Measurements from ENCODE around the gene GART.
A peak's percentile ranks its signal among the peaks of the same experiment; 100 is the strongest.
"Not testable (repeated sequence)": the region's sequence is repeated elsewhere in the genome, so short reads cannot be mapped to it uniquely, and the experiment has no call there.

GART gene

DNA sequence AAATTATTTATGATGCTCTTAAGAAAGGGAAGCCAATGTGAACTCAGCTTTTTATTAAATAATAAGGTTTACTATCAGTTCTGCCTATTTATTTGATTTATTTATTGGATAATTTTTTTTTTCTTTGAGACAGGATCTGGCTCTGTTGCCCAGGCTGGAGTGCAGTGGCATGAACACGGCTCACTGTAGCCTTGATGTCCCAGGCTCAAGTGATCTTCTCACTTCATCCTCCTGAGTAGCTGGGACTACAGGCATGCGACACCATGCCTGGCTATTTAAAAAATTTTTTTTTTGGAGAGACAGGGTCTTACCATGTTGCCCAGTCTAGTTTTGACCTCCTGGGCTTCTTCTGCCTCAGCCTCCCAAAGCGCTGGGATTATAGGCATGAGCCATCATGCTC lies 29.4 kb downstream of the GART start:
- no peak for DNase-seq (ENCODE audit: low read depth)

DNA sequence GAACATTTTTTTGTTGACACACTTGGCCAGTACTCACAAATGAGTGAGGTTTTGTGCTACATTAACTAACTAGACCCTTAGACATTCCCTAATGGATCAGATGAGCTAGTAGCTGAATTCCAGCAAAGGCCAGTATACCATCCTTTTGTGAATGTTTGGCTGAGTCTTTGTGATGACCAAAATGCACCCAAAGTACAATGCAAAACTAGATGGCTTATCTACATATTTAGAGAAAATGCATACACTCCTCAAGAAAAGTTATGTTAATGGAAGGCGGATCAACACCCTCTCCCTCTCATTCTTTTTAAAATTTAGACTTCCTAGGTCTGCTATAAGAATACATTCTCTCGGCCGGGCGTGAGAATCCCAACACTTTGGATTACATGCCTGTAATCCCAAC lies 30.3 kb downstream of the GART start:
- no peak for DNase-seq (ENCODE audit: low read depth)

DNA sequence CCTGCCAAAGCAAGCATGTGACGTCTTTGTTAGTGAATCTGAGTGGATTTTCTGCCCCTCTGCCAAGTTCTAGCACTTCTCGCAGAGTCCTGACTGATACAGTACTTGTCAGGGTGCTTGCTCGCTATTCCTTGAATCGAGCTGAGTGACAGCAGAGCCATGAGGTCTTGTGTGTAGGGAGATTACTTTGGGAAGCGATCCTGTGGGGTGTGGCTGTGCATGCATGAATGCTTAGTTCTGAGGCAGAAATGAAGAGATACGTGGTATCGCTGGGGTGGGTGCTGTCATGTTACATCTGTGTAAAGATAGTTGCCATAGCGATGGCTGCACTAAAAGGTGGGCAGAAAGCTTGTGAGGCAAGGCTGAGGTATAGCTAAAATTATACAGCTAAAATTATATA lies 31.1 kb downstream of the GART start:
- no peak for DNase-seq (ENCODE audit: low read depth)

DNA sequence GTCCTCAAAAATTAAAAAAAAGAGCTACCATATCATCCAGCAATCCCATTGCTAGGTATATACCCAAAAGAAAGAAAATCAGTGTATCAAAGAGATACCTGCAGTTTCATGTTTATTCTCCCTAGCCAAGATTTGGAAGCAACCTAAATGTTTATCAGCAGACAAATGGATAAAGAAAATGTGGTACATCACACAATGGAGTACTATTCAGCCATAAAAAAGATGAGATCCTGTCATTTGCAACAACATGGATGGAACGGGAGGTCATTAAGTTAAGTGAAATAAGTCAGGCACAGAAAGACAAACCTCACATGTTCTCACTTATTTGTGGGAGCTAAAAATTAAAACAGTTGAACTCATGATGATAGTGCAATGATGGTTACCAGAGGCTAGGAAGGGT lies 34.9 kb downstream of the GART start:
- DNase-seq (ENCODE audit: low read depth) = not testable (repeated sequence)

DNA sequence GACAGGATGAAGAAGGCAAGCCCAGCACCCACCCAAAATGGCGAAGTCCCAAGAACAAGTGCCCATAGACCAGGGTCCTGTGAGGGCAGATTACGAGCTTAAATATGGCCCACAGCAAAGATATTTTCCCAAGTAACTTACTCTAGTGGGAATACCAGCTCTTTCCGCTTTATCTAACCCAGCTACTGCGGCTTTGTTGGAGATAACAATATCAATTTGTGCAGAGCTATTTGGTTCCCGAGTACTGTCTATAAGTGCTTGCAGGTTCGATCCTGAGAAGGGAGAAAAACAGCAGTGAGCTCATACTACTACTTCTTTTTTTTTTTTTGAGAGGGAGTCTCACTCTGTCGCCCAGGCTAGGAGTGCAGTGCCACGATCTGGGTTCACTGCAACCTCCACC lies 36.1 kb downstream of the GART start:
- DNase-seq (ENCODE audit: low read depth) = no peak

DNA sequence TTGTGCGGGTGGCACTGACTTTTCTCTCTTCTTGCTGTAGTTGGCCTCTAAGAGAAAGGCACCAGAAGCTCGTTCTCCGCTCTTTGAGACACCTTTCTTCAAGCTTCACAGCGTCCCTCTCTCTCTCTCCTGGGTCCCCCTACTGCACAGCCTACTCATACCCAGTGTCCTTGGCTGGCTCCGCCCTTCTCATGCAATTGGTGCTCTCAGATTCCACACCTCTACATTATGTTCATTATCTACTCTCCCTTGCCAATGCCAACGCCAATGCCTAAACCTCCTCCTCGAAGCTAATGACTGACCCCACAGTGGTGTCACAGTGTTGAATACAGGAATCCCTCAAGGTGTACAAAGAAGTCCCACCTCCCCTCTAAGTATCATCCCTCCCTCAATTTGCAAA lies 45.6 kb downstream of the GART start:
- no peak for DNase-seq (ENCODE audit: low read depth)

DNA sequence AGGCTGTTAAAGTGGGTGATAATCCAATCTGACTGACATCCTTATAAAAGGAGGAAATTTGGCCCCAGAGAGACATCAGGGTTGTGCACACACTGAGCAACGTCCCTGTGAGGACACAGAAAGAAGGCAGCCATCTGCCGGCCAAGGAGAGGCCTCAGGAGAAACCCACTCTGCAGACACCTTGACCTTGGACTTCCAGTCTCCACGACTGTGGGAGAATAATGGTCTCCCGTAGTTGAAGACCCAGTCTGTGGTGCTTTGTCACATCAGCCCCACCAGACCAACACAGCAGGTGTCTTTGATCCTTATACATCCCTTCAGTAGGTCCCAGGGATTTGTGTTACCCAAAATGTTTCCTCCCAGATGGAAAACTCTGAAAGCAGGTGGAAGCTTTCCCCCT lies 46.2 kb downstream of the GART start:
- DNase-seq (ENCODE audit: low read depth) = no peak

DNA sequence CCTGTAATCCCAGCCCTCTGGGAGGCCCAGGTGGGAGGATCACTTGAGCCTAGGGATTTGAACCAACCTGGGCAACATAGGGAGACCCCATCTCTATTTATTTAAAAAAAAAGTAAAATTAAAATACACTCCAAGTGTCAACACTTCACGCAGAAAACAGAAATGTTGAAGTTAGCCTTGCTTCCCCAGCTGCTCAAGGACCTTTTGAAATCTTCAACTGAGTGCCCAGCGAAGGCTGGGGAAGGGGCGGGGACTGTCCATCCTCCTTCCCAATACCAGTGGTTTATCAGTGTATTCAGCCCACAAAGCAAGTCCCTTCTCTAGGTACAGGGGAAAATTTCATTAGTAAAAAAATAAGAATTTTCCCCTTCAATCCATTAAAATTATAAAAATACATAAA lies 48.2 kb downstream of the GART start:
- DNase-seq (ENCODE audit: low read depth) = no peak

DNA sequence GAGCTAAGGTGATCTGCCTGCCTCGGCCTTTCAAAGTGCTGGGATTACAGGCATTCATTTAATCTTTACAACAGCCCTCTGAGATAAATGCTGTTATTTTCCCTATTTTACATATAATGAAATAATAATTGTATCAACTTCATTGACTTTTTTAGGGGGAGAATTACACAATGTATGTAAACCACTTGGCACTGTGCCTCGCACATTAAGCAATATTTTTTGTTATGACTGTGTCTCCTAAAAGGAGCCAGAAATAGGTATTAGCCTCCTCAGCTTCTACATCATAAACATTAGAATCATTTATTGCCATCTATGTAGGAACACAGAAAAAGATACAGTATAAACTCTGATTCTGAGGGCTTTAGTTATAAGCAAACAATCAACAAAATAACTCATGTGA lies 49.3 kb downstream of the GART start:
- DNase-seq (ENCODE audit: low read depth) = no peak

DNA sequence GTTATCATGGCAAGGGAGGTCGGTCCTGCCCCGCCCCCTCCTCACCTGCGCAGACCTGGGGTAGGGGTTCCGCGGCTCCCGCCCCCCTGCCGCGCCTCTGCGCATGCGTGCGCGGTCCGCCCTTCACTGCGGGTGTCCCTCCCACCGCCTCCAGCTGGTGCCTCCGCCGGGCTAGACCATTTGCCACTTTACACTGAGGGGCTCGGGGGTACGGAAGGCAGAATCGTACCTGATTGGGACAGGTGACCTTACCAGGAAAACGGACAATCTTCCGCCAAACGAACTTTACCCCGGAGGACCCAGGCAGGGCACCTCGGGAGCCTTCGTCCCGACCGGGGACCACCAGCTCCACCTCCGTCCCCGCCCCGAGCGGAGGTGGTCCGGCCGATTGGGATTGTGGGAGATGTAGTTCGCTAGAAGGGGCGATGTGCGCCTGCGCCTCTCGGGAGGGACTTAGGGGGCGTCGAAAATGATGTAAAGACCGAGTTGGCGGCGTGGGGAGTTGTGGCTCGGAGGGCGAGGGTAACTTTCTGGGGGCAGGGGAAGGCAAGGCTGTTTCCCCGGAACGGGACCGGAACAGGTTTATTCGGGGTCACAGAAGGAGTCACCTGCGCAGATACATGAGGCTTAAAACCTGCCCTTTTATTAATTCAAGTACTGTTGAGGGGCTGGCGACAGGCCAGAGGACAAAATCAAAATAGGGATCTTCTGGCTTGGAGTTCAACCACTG lies 50.4 kb downstream of the GART start, which contains the start of gene DNAJC28:
Gene DNAJC28, minus strand, starts transcription at position 344 of the 730 bp plus-strand sequence. CDS start 2,323 bp downstream, outside the sequence.
- DNase-seq (ENCODE audit: low read depth) = peak; percentile 90

DNA sequence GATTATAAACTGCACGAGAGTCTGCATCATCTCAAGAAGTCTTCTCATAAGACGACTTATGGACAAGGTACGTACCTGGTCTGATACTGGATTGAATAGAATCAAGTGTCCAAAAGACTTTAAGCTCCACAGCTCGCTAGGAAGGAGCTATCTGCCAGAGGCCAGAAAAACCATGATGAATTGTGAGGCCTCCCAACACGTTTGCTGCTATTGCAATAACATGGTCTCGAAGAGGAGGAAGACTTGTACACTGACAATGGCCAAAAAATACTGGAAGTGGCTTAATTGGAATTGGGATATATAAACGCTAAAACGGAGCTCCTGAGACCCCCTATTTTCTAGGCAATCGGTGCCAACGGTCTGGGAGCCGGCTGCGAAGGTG lies 50.9 kb downstream of the GART start:
- no peak for DNase-seq (ENCODE audit: low read depth)

DNA sequence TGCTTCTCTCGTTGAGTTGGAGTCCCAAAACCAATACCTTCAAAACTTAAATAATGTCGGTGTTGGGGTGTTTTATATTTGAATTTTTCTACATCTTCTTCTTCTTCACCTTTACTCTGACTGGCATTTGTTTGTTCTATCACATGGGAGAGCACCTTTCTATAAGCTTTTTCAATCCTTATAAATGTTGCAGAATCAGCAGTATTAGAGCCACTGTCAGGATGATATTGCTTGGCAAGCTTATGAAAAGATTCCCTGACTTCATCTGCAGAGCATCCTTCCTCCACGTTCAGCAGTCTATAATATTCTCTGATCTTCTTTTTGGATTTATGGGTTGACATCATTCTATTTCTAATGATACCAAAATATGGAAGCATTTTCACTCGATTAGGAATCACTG lies 53.0 kb downstream of the GART start:
- DNase-seq (ENCODE audit: low read depth) = no peak

DNA sequence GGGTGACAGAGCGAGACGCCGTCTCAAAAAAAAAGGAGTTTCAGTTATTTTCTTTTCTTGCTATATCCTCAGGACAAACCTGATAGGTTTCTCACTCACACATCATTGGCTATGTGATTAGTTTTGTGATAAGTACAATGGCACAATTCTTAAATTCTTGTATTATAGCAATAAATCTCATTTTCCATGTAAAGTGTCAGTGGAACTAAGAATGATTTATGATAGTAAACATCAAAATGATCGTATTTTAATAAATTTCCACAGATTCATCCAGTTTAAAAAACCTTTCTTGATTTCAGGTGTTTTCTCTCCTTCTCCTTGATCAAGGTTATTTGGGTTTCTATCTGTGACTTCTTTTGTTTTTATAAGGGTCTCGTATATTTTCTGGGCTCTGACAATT lies 53.9 kb downstream of the GART start:
- DNase-seq (ENCODE audit: low read depth) = no peak

DNA sequence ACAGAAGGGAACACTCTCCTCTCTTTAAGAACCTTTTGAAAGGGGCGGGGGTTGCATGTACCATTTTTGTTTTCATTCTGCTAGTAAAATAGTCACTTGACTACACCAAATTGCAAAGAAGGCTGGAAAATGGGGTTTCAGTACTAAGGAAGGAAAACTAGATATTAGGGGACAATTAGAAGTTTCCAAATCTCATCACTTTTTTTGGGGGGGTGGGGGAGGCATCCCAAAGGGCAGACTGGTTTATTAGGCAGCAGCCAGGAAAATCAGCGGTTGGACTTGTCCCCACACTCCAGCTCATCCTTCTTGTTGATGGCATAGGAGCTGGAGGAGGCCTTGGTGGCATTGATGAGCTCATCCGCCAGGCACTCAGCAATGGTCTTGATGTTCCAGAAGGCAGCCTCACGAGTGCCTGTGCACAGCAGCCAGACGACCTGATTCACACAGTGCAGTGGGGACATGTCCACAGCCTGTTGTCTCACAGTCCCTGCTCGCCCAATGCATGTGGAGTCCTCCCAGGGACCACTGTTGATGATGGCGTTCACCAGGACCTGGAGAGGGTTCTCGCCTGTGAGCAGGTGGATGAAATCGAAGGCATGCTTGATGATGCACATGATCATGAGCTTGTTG lies 60.5 kb downstream of the GART start:
- no peak for DNase-seq (ENCODE audit: low read depth)

DNA sequence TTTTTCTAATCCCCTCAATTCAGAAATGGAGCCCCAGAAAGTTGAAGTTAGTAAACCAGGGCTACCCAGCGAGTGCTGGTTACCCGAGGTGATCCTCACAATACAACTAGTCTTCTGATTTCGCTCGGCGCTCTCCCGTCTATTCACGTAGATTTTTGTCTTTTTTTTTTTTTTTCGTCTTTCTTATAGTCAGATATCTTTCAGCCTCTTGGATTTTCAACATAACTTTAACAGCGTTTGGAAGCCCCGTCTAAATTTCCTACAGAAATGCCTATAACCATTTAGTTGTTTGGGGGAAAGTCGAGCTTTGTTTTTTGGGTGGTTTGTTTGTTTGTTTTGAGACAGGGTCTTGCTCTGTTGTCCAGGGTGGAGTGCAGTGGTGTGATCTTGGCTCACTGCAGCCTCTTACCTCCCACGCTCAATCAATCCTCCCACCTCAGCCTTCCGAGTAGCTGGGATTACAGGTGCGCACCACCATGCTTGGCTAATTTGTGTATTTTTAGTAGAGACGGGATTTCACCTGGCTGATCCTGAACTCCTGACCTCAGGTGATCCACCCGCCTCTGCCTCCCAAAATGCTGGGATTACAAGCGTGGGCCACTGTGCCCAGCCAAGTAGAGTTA lies 61.3 kb downstream of the GART start:
- no peak for DNase-seq (ENCODE audit: low read depth)

DNA sequence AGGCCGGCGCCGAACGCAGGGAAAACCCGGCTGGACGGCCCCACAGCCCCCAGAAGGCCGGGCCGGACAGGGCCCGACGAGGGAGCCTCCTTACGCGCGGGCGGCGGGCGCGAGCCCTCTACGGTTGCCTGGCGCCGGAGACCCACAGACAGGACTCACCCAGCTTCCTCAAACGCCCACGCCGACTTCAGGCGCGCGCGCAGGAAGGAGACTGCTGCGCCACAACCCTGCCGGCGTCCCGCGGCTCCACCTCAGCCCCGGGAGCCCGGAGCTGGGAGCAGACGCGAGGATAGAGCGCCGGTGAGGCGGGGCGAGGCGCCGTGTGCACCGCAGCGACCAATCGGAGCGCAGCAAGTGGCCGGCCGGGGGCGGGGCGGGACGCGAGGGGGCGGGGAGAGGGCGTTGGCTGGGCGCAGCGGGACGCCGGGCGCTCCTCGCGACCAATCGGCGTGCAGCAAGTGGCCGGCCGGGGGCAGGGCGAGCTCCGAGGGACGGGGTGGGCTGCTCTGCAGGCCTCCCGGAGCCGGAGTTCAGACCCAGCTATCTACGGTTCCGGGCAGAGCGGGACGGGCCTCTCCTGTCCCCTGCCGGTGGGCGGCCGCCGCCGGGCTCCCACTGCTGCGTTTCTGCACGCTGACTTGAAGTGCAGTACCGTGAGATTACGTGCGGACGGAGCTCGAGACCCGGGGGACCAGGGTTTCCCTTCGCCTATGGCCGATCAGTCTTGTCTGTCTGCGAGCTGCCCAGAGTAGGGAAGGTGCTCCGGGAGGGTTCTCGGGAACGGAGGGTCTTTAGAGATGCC lies 62.0 kb downstream of the GART start, which contains the start of gene TMEM50B:
Gene TMEM50B, minus strand, starts transcription at position 296 of the 802 bp plus-strand sequence. CDS start 11,089 bp downstream, outside the sequence.
- peak; percentile 97 for DNase-seq (ENCODE audit: low read depth)

DNA sequence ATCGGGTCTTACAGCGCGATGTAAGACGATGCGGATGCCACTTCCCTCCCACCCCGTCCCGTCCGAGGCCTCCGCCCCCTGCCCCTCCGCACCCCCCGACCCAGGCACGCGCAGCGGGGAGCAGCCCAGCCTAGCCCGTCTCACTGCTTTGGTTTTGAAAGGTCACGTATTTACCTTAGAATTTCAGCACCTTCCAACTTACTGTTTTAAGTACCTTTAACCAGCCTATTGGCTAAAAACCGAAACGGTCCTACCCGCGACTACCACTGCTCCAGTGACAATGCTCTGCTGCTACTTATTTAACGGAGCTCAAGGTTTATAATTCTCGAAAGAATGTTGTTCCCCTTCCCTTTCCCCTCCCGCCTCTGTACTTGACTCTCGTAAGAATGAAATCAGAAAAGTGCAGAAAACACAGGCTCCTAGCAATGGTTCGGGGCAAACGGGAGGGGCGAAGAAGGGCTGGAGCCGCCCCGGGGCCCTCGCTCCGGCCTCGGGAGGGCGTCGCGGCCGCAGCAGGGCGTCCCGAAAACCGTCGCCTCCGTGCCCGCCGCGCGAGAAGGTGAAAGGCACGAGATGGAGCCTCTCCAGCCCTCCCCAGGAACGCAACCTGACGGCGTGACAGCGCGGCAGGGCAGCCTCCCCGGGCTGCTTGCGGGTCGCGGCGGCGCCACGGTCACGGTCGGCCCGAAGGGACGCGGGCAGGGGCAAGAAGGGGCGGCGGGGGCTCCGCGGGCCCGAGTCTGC lies 62.8 kb downstream of the GART start:
- peak; percentile 21 for DNase-seq (ENCODE audit: low read depth)

DNA sequence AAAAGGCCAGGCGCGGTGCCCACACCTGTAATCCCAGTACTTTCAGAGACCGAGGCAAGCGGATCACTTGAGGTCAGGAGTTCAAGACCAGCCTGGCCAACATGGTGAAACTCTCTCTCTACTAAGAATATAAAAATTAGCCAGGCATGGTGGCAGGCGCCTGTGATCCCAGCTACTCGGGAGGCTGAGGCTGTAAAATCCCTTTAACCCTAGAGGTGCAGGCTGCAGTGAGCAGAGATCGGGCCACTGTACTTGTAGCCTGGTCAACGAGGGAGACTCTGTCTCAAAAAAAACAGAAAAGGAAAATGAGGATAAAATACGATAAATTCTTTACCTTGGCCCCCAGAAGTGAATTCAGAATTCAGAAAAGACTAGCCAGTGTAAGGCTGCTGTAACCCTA lies 63.7 kb downstream of the GART start:
- DNase-seq (ENCODE audit: low read depth) = no peak

DNA sequence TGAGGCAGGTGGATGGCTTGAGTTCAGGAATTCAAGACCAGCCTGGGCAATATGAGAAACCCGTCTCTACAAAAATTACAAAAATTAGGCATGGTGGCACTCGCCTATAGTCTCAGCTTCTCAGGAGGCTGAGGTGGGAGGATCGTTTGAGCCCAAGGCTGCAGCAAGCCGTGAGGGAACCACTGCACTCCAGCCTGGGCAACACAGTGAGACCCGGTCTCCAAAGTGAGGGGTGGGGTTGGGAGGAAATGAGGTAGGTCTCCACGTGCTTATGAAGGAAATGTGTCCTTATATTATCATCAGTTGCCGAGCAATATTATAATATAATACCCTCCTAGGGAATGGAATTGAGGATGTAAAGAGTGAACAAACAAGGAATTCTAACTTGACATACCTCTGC lies 64.9 kb downstream of the GART start:
- no peak for DNase-seq (ENCODE audit: low read depth)

DNA sequence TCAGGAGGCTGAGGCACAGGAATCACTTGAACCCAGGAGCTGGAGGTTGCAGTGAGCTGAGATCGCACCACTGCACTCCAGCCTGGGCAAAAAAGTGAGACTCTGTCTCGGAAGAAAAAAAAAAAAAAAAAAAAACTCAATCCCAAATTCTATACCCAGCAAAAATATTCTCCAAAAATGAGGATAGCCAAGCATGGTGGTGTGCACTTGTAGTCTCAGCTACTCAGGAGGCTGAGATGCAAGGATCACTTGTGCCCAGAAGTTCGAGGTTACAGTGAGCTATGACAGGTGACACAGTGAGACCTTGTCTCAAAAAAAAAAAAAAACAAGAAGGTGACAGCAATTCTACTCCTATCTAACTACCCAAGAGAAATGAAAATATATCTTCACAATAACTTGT lies 68.6 kb downstream of the GART start:
- no peak for DNase-seq (ENCODE audit: low read depth)

DNA sequence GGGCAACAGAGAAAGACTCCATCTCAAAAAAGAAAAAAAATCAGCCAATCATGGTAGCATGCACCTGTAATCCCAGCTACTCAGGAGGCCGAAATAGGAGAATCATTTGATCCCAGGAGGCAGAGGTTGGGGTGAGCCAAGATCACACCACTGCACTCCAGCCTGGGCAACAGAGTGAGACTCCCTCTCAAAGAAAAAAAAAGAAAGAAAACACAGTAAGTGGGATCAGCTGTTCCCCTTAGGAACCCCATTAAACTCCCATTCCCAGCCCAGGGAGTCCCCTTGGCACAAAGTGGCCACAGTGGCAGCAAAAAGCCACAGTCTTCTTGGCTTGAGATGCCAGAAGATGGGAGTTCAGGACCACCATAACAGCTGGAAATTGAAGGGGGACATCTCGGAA lies 71.2 kb downstream of the GART start:
- DNase-seq (ENCODE audit: low read depth) = no peak

DNA sequence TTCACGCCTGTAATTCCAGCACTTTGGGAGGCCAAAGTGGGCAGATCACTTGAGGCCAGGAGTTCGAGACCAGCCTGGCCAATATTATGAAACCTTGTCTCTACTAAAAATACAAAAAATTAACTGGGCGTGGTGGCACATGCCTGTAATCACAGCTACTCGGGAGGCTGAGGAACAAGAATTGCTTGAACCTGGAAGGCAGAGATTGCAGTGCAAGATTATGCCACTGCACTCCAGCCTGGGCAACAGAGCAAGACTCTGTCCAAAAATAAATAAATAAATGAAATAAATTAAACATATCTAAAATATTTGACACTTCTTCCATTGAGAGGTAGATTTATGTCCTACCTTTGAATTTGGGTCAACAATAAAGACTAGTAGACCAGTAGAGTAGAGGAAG lies 72.7 kb downstream of the GART start:
- not testable (repeated sequence) for DNase-seq (ENCODE audit: low read depth)
